HepG2 (cell line): ENCODE results near the gene NUP62. TPM values are rescaled to one million over a fixed set of nuclear protein-coding genes. Genes with fewer than 3 reads are reported as not detected.

Experiments
- ATAC-seq: fragments of 200-7000 bp; cut with Tn5 transposase; 3 replicates; pipeline ENCODE4 v1.9.1; 2020; ENCODE audit warnings: mild to moderate bottlenecking, moderate library complexity
- BruUV-seq: library from RNA; stranded (reverse); fragments of 400-500 nt; replicated peaks from 2 replicates; lab custom pipeline; 2021; lab: Mats Ljungman, UMichigan
- CTCF ChIA-PET: fragments of 300-600 bp; formaldehyde crosslinking; extraction: SDS; loops from one replicate; lab custom pipeline; 2021; ENCODE audit warnings: low total read pairs, inconsistent platforms, low intra/inter-chr PET ratio; lab: Yijun Ruan, JAX
- POLR2A ChIA-PET: fragments of 350-600 bp; sonication (Branson Sonifier 250); formaldehyde crosslinking; loops from one replicate; lab custom pipeline; 2020; ENCODE audit warnings: antibody characterized with exemption, inconsistent platforms; lab: Yijun Ruan, JAX
- DNase-seq: peaks from one replicate; pipeline ENCODE4 v3.0.0-alpha.2; 2015; ENCODE audit warnings: low spot score
- FAIRE-seq: peaks from 3 replicates; lab custom pipeline; 2011; peaks lifted over from hg19 to GRCh38; lab: Jason Lieb, UNC
- H2AFZ ChIP-seq: one replicate; pipeline ENCODE4 v1.6.1; 2011; ENCODE audit warnings: low read length, inconsistent platforms
- H3K27ac ChIP-seq: fragments of 300-600 bp; 3 replicates; pipeline ENCODE4 v1.8.0; 2011; ENCODE audit warnings: mixed run types, mild to moderate bottlenecking, mixed read lengths, low read length, inconsistent platforms; ENCODE audit not compliant: insufficient read depth; ENCODE audit errors: extremely low read length
- H3K27me3 ChIP-seq, 2 experiments: fragments of 200-600 bp in 1 of 2; 2 replicates in 1 of 2; 3 replicates in 1 of 2; pipeline versions ENCODE4 v1.6.0 to v1.8.0; 2011; ENCODE audit warnings: low read length in 2 of 2, mild to moderate bottlenecking in 2 of 2, moderate library complexity in 2 of 2, inconsistent platforms in 1 of 2; ENCODE audit not compliant: insufficient read depth in 2 of 2, control insufficient read depth in 1 of 2
- H3K36me3 ChIP-seq, 2 experiments: fragments of 200-600 bp in 1 of 2; replicated peaks in 1 of 2; 2 replicates in 1 of 2; 3 replicates in 1 of 2; pipeline versions ENCODE4 v1.5.1 to v1.8.0; 2011; ENCODE audit warnings: low read length in 2 of 2, inconsistent platforms in 1 of 2; ENCODE audit not compliant: insufficient read depth in 2 of 2, control insufficient read depth in 1 of 2
- H3K4me1 ChIP-seq: 2 replicates; pipeline ENCODE4 v1.5.1; 2012; ENCODE audit warnings: low read length, inconsistent platforms; ENCODE audit not compliant: insufficient read depth
- H3K4me2 ChIP-seq: 2 replicates; pipeline ENCODE4 v1.6.0; 2011; ENCODE audit warnings: low read depth, low read length, inconsistent platforms
- H3K4me3 ChIP-seq, 3 experiments: fragments of 200-600 bp in 1 of 3; sonication (generic), shearing (Covaris generic) in 1 of 3; replicated peaks in 1 of 3; 2 replicates each; pipeline ENCODE4 v1.5.1; 2011 to 2016; ENCODE audit warnings: low read length in 3 of 3, inconsistent platforms in 2 of 3, low read depth in 2 of 3, mild to moderate bottlenecking in 2 of 3, control low read depth in 1 of 3, mixed read lengths in 1 of 3; ENCODE audit not compliant: insufficient read depth in 1 of 3
- H3K79me2 ChIP-seq: one replicate; pipeline ENCODE4 v1.6.1; 2011; ENCODE audit warnings: low read length, inconsistent platforms; ENCODE audit not compliant: insufficient read depth
- H3K9ac ChIP-seq: 2 replicates; pipeline ENCODE4 v1.6.0; 2011; ENCODE audit warnings: mild to moderate bottlenecking, low read depth, low read length, inconsistent platforms; ENCODE audit not compliant: insufficient read depth
- H3K9me3 ChIP-seq: 2 replicates; pipeline ENCODE4 v1.5.1; 2012; ENCODE audit warnings: mild to moderate bottlenecking, low read length
- H4K20me1 ChIP-seq: 2 replicates; pipeline ENCODE4 v1.6.0; 2011; ENCODE audit warnings: inconsistent platforms, mild to moderate bottlenecking, low read length, moderate library complexity; ENCODE audit not compliant: insufficient read depth
- ARHGAP35 ChIP-seq: sonication (generic); formaldehyde crosslinking; IDR thresholded peaks from 2 replicates; pipeline ENCODE4 v1.9.0; 2022; ENCODE audit warnings: mild to moderate bottlenecking, inconsistent platforms, moderate library complexity, missing genetic modification reagents, borderline replicate concordance
- ATF7-NPFF ChIP-seq: sonication (generic); formaldehyde crosslinking; IDR thresholded peaks from 2 replicates; pipeline ENCODE4 v1.8.1; 2023; ENCODE audit warnings: mild to moderate bottlenecking, low read depth, missing genetic modification reagents, moderate library complexity
- FOXM1 ChIP-seq: sonication (generic); formaldehyde crosslinking; IDR thresholded peaks from 2 replicates; pipeline ENCODE4 v1.5.0; 2020; ENCODE audit warnings: missing genetic modification reagents
- HNRNPLL ChIP-seq: fragments of 200-400 bp; formaldehyde crosslinking; IDR thresholded peaks from 2 replicates; pipeline ENCODE4 v1.6.1; 2017; ENCODE audit warnings: mild to moderate bottlenecking, low read depth, low read length; ENCODE audit not compliant: poor library complexity, severe bottlenecking
- NR2F6 ChIP-seq, 2 experiments: IDR thresholded peaks; 2 replicates each; pipeline ENCODE4 v1.6.1; 2016; ENCODE audit warnings: antibody characterized with exemption in 1 of 2, mild to moderate bottlenecking in 1 of 2
- RBFOX2 ChIP-seq: fragments of 200-400 bp; formaldehyde crosslinking; IDR thresholded peaks from 2 replicates; pipeline ENCODE4 v1.6.1; 2017; ENCODE audit warnings: low read depth, mild to moderate bottlenecking, low read length
- SIN3A ChIP-seq: IDR thresholded peaks from 2 replicates; pipeline ENCODE4 v1.6.1; 2011; ENCODE audit warnings: low read depth, mild to moderate bottlenecking, control low read depth, low read length, borderline replicate concordance
- SOX6 ChIP-seq, 2 experiments: fragments of 450-650 bp in 1 of 2; sonication (generic) in 1 of 2; formaldehyde crosslinking in 1 of 2; IDR thresholded peaks; 2 replicates each; pipeline versions ENCODE4 v1.4.0 to v1.6.1; 2017 to 2020; ENCODE audit warnings: antibody characterized with exemption in 1 of 2, mild to moderate bottlenecking in 1 of 2, missing genetic modification reagents in 1 of 2
- SP4 ChIP-seq: sonication (generic); formaldehyde crosslinking; IDR thresholded peaks from 2 replicates; pipeline ENCODE4 v1.8.1; 2023; ENCODE audit warnings: mild to moderate bottlenecking, missing genetic modification reagents
- ZBTB4 ChIP-seq: sonication (generic); formaldehyde crosslinking; IDR thresholded peaks from 2 replicates; pipeline ENCODE4 v1.4.0; 2020; ENCODE audit warnings: missing genetic modification reagents, mild to moderate bottlenecking, borderline replicate concordance
- ZFP91 ChIP-seq: sonication (generic); formaldehyde crosslinking; IDR thresholded peaks from 2 replicates; pipeline ENCODE4 v1.9.0; 2022; ENCODE audit warnings: missing genetic modification reagents, mild to moderate bottlenecking, borderline replicate concordance
- ZNF224 ChIP-seq: sonication (generic); formaldehyde crosslinking; IDR thresholded peaks from 2 replicates; pipeline ENCODE4 v1.5.0; 2020; ENCODE audit warnings: mild to moderate bottlenecking, missing genetic modification reagents
- ZNF33A ChIP-seq: sonication (generic); formaldehyde crosslinking; IDR thresholded peaks from 2 replicates; pipeline ENCODE4 v1.5.1; 2020; ENCODE audit warnings: missing genetic modification reagents, mild to moderate bottlenecking, moderate library complexity, borderline replicate concordance
- ZNF792 ChIP-seq: IDR thresholded peaks from 2 replicates; pipeline ENCODE4 v1.6.1; 2016
- ZNF839 ChIP-seq: sonication (generic); formaldehyde crosslinking; IDR thresholded peaks from 2 replicates; pipeline ENCODE4 v1.4.0; 2020; ENCODE audit warnings: missing genetic modification reagents, mild to moderate bottlenecking, borderline replicate concordance
- WGBS: methylation state at CpG from one replicate; pipeline ENCODE4 v1.1.6; 2017; ENCODE audit warnings: low lambda C conversion rate; 5-methylcytosine and 5-hydroxymethylcytosine counted together
- in situ Hi-C: cut with HindIII; loops from 2 replicates; pipeline ENCODE4 v1.10.0; 2017; ENCODE audit warnings: low pct_unique_long_range_greater_than_20kb; ENCODE audit not compliant: extremely low pct_ligation_motif_present
- intact Hi-C: fragments of 100-400 bp; cut with micrococcal nuclease; formaldehyde crosslinking; loops from one replicate; pipeline ENCODE4 v1.10.0; 2022; ENCODE audit not compliant: unreplicated experiment
- polyA plus RNA-seq, 8 experiments: library from polyadenylated mRNA; depleted of rRNA in 3 of 8; stranded (reverse) in 7 of 8; unstranded in 1 of 8; fragments of >200 nt; fragmentation: Illumina TruSeq in 4 of 8; extraction: Trizol in 4 of 8; gene quantifications; 2 replicates each; pipeline versions ENCODE4 v1.2.1 to v1.2.3, GENCODE V29; 2011 to 2016; ENCODE audit warnings: low read depth in 4 of 8, missing spikeins in 1 of 8, mixed read lengths in 1 of 8; ENCODE audit not compliant: insufficient read depth in 1 of 8
- total RNA-seq, 5 experiments: library from RNA; depleted of rRNA; stranded (reverse); fragments of >200 nt; fragmentation: Illumina TruSeq; extraction: Trizol; gene quantifications; 2 replicates each; pipeline ENCODE4 v1.2.3, GENCODE V29; 2016; ENCODE audit warnings: low read depth in 1 of 5

Gene NUP62
- total and polyA plus RNA-seq, 2 of the 13 experiments (the other 11 are each of a cell fraction or from before 2014, with no cell fraction given): 16.5 to 41.5 TPM

GRCh38 chr19:49877879-49878743 is 51.2 kb downstream of the NUP62 start:
- intact Hi-C loops: no loop called here
- POLR2A ChIA-PET: interaction anchor here (1.0 to 3.3 kb wide), 6 partner anchors 9 to 238 kb away, joined by 4 to 21 read pairs (median 16); partner anchors contain the start of genes ATF5, NUP62, PNKP and PTOV1
- peaks cover 5% of the 10 kb centered on the region; the same call in 1 of the 2 replicates for H4K20me1 ChIP-seq
- ATAC-seq (peak; percentile 80), FAIRE-seq (peak; percentile 56), DNase-seq (peak; percentile 93)
- H3K27me3 ChIP-seq: no peaks in the 10 kb centered on the region; a peak in 1 of 5 replicates
- H3K9me3 ChIP-seq: no peaks in the 10 kb centered on the region
- BruUV-seq: no TSS peak
- CTCF ChIA-PET: no interaction called here
- H3K9ac ChIP-seq: peak overlapping the region; percentile 89
- WGBS: 23% methylated on average over 25 of the region's 41 CpGs
- H3K4me1 ChIP-seq: peaks cover 31% of the 10 kb centered on the region
- peaks cover 18 to 48% of the 10 kb centered on the region in 2 experiments for H3K36me3 ChIP-seq
- peaks cover 38% of the 10 kb centered on the region for H3K79me2 ChIP-seq
- in situ Hi-C loops: no loop called here
- H3K27ac ChIP-seq: peak overlapping the region; percentile 99
- H2AFZ ChIP-seq: no peak overlapping the region
- H3K4me2 ChIP-seq: peak overlapping the region; percentile 76
- peak overlapping the region; percentile 69 to 99 (median 72) for H3K4me3 ChIP-seq
- no peak for TF ChIP-seq NR2F6 (IDR thresholded peaks at IDR 0.05)
- peak; percentile 2; the same call in 1 of the 2 replicates for TF ChIP-seq NR2F6 (CRISPR knock-in tag; IDR thresholded peaks at IDR 0.05)
- TF ChIP-seq ZNF839 (CRISPR knock-in tag): no peak
- no peak for TF ChIP-seq SOX6 (IDR thresholded peaks at IDR 0.05)
- TF ChIP-seq SOX6 (CRISPR knock-in tag; IDR thresholded peaks at IDR 0.05): peak; percentile 41
- TF ChIP-seq RBFOX2: peak; percentile 81
- peak; percentile 57; the same call in 1 of the 2 replicates for TF ChIP-seq SIN3A
- 0 out of 2 replicates have a peak, but pooled peaks have one; percentile 70 for TF ChIP-seq ARHGAP35
- TF ChIP-seq ZNF224 (CRISPR knock-in tag): 0 out of 2 replicates have a peak, but pooled peaks have one; percentile 34
- TF ChIP-seq SP4 (CRISPR knock-in tag): 0 out of 2 replicates have a peak, but pooled peaks have one; percentile 3
- TF ChIP-seq FOXM1 (CRISPR knock-in tag): no peak
- peak; percentile 2 for TF ChIP-seq HNRNPLL
- TF ChIP-seq ZNF33A (CRISPR knock-in tag): no peak
- TF ChIP-seq ZNF792 (CRISPR knock-in tag): no peak; the same call in 1 of the 2 replicates
- 0 out of 2 replicates have a peak, but pooled peaks have one; percentile 37 for TF ChIP-seq ATF7-NPFF (CRISPR knock-in tag)
- no peak for TF ChIP-seq ZBTB4
- peak; percentile 51 for TF ChIP-seq ZFP91 (CRISPR knock-in tag)
